ENCODE results near the gene AGR2.

Gene AGR2

GRCh38 chr7:16779051-16779450, 25.7 kb downstream of the AGR2 start:
- H3K4me3 ChIP-seq (ENCODE audit: low read depth, low read length): no peak overlapping the region
- no peak for TF ChIP-seq CTCF (IDR thresholded peaks at IDR 0.05; ENCODE audit: borderline replicate concordance, insufficient read depth, low read depth, low read length)

- TF ChIP-seq CTCF (IDR thresholded peaks at IDR 0.05; ENCODE audit: borderline replicate concordance, insufficient read depth, low read depth, low read length): no peak
Measured at GRCh38 chr7:16778476-16778875, 26.3 kb downstream of the AGR2 start.

GRCh38 chr7:16776053-16776452, 28.7 kb downstream of the AGR2 start:
- H3K4me3 ChIP-seq (ENCODE audit: low read depth, low read length): no peak overlapping the region
- no peak for TF ChIP-seq CTCF (IDR thresholded peaks at IDR 0.05; ENCODE audit: borderline replicate concordance, insufficient read depth, low read depth, low read length)

More at GRCh38 chr7:16778476-16778875, 26.3 kb downstream of the AGR2 start:
- H3K4me3 ChIP-seq (ENCODE audit: low read depth, low read length): no peak overlapping the region

- TF ChIP-seq CTCF (IDR thresholded peaks at IDR 0.05; ENCODE audit: borderline replicate concordance, insufficient read depth, low read depth, low read length): no peak
- H3K4me3 ChIP-seq (ENCODE audit: low read depth, low read length): no peak overlapping the region
Measured at GRCh38 chr7:16774986-16775385, 29.8 kb downstream of the AGR2 start.

- no peak overlapping the region for H3K4me3 ChIP-seq (ENCODE audit: low read depth, low read length)
- no peak for TF ChIP-seq CTCF (IDR thresholded peaks at IDR 0.05; ENCODE audit: borderline replicate concordance, insufficient read depth, low read depth, low read length)
Measured at GRCh38 chr7:16774294-16774693, 30.5 kb downstream of the AGR2 start.

- no peak overlapping the region for H3K4me3 ChIP-seq (ENCODE audit: low read depth, low read length)
- no peak for TF ChIP-seq CTCF (IDR thresholded peaks at IDR 0.05; ENCODE audit: borderline replicate concordance, insufficient read depth, low read depth, low read length)
Measured at GRCh38 chr7:16773884-16774283, 30.9 kb downstream of the AGR2 start.

- TF ChIP-seq CTCF (IDR thresholded peaks at IDR 0.05; ENCODE audit: borderline replicate concordance, insufficient read depth, low read depth, low read length): no peak
- H3K4me3 ChIP-seq (ENCODE audit: low read depth, low read length): no peak overlapping the region
Measured at GRCh38 chr7:16773326-16773725, 31.5 kb downstream of the AGR2 start.
